NCI-H748 (cell line): ENCODE measurements around the gene ULK2.
"Not testable (repeated sequence)": the region's sequence is repeated elsewhere in the genome, so short reads cannot be mapped to it uniquely, and the experiment has no call there.

Experiments used
- DNase-seq: peaks from one replicate; lab custom pipeline; 2025; ENCODE audit not compliant: unreplicated experiment; lab: John Stamatoyannopoulos, UW

ULK2 gene

DNA sequence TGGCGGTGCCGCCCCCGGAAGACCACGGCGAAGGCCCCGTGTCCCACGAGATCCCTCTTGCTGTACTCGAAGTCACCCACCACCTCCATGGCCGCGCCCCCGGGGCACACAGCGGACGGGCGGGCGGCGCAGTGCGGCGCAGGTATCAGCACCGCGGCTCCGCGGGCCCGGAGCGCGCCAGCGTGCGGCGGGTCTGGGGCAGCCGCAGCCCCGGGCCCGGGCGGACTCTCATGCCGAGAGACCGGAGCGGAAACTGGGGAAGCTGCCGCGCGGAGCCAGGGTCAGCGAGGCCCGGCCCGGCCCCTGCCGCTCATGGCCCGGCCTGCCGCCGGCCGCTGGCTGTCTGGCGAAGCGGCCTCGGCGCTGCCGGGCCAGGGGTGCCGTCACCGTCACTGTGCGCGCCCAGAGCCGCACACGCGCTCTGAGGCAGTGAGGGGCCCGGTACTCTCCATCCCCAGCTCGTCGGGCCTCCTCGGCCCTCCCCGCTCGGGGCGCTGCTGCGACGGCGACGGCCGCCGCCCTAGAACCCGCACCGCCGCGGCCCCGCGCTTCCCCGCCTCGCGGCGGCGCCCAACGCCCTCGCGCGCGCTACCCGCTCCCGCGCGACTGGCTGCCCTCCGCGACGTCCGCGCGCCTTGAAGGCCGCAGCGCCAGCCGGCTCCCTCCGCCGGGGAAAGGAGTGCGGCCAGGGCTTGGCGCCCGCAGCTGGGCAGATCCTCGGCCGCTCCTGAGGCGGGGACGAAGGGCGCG, at the start of gene ULK2:
ULK2 (minus strand) TSS at position 608 of the 750 bp plus-strand sequence; CDS start at position 89, 519 bp downstream.
- DNase-seq: peak; percentile 89

DNA sequence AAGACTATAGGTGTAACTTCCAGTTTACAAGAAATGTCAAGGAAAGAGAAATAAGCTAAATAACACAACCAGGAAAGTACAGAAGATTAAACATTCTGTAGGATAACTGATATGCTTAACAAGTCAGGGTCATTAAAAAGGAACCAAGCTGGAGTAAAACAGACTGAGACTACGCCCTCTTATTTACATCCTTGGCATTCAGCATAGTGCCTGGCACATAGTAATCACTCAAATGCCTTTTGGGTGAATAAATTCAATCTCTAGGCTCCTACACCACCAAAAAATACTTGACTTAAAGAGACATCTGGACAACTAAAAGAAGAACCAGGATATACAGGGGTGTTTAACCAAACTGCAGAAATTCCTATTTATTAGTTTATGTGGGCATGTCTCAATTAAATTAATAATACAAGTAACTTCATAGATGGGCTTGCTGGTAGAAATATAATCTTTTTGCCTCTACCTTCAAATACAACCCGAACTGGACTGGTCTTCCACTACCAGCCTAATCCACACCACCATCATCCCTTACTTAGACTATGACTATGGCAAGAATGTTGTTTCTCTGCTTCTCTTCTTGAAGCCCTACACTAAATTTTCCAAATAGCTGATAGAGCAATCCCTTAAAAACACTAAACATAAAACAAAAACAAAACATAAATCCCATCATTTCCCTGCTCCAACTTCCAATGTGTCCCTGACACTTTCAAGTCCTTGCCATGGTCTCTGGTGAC, 47.7 kb upstream of the ULK2 start:
- no peak for DNase-seq

GRCh38 chr17:19911033-19911432, 43.3 kb upstream of the ULK2 start:
- no peak for DNase-seq

GRCh38 chr17:19909139-19909538, 41.4 kb upstream of the ULK2 start:
- DNase-seq: no peak

DNA sequence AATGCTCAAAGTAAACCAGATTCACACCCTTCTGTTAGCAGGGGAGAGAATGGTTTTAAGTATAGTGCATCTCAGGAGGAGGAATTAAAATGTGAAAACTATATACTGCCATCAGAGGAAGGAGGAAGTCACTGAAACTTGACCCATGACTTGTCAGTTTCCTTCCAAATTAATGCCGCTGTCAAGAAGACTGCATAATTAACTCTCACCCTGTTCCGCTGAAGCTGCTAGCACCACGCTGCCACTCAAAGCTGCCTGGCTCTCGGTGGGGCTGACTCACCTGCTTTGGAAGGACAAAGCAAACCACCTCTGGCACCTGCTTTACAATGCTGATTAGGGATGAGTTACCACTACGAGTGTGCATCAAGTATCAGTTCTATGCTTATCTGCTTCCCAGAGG, 37.8 kb upstream of the ULK2 start:
- no peak for DNase-seq

- DNase-seq: no peak
Measured at GRCh38 chr17:19904924-19905323, 37.2 kb upstream of the ULK2 start.

DNA sequence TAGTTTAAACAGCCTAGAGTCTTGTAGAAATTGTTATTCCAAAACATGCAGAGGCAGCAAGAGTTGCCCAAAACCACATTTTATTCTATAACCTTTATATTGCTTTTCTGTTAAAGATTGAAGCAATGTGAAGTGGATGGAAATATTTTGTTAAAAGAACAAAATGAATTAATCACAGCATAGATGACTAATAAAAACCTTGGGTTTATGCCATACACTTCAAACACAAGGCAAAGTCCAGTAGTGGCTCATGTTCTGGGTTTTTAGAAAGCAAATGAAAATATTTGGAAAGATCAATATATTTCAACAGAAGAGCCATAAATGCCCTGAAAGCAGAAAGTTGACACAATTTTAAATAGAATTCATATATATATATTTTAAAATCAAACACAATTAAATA, 36.7 kb upstream of the ULK2 start:
- no peak for DNase-seq

- no peak for DNase-seq
Measured at GRCh38 chr17:19900809-19901208, 33.1 kb upstream of the ULK2 start.

DNA sequence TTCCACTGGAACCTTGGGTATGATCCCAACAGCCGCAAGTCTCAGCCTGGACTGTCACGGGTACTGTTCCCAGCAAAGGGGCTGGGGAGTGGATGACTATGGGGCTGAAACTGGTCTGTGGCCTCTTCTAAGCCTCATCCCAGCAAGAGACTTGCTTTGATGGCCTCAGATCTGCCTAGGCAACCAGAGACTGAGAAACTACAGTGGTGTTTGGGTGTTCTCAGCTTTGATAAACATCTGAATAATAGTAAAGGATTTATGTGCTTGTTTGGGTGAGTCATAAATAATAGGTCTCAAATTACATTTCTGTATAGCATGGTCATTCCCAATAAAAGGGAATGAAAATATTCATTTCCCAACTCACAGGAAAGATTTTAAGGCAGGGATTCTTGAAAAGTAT, 30.2 kb upstream of the ULK2 start:
- DNase-seq: no peak

GRCh38 chr17:19897090-19897837, 29.5 kb upstream of the ULK2 start:
- DNase-seq: no peak

GRCh38 chr17:19896679-19897078, 28.9 kb upstream of the ULK2 start:
- DNase-seq: no peak

DNA sequence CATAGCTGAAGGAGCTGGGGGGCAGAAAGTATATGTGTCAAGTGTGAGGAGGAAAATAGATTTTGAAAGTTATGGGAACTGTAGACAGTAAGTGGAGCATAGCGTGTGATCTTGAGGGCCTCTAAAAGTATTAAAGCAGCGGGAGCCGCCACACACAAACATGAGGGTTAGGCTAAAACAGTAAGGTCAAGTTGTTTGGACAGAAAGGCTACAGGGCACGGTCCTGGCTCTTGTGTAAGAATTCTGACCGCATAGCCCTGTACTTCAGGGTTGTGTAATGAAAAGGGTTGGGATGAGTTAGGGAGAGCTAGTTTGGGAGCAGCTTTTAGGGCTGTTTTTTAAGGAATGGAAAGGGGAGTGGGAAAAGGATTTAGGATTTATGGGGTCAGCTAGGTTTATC, 22.8 kb upstream of the ULK2 start:
- DNase-seq: not testable (repeated sequence)

GRCh38 chr17:19890001-19890400, 22.3 kb upstream of the ULK2 start:
- not testable (repeated sequence) for DNase-seq

- no peak for DNase-seq
Measured at GRCh38 chr17:19886116-19886515, 18.4 kb upstream of the ULK2 start.

- no peak for DNase-seq
Measured at GRCh38 chr17:19883537-19884215, 15.9 kb upstream of the ULK2 start.

DNA sequence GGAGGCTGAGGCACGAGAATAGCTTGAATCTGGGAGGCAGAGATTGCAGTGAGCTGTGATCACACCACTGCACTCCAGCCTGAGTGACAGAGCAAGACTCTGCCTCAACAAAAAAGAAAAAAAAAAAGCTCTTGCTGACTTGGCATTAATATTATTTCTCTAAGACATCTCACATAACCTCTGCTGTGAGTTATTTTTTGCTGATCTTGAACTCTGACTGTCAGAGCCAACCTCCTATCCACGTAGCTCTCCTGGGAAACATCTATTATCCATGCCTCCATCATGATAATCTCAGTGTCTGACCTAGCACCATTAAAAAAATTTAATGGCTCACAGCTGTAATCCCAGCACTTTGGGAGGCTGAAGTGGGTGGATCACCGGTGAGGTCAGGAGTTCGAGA, 12.7 kb upstream of the ULK2 start:
- DNase-seq: no peak

DNA sequence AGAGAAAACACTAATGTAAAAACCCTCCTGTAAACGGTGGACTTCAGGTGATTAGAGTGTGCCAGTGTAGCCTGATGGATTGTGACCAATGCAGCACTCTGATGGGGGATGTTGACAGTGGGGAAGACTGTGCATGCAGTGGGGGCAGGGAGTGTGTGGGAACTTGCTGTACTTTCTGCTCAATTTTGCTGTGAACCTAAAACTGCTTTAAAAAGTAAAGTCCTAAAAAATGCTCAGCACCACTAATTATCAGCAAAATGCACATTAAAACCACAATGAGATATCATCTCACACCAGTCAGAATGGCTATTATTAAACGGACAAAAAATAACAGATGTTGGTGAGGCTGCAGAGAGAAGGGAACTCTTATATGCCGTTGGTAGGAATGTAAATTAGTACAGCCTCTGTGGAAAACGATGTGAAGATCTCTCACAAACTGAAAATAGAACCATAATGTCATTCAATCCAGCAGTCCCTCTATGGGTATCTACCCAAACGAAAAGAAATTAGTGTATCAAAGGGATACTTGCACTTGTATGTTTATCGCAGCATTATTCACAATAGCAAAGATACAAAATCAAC, 9.7 kb upstream of the ULK2 start:
- DNase-seq: no peak

DNA sequence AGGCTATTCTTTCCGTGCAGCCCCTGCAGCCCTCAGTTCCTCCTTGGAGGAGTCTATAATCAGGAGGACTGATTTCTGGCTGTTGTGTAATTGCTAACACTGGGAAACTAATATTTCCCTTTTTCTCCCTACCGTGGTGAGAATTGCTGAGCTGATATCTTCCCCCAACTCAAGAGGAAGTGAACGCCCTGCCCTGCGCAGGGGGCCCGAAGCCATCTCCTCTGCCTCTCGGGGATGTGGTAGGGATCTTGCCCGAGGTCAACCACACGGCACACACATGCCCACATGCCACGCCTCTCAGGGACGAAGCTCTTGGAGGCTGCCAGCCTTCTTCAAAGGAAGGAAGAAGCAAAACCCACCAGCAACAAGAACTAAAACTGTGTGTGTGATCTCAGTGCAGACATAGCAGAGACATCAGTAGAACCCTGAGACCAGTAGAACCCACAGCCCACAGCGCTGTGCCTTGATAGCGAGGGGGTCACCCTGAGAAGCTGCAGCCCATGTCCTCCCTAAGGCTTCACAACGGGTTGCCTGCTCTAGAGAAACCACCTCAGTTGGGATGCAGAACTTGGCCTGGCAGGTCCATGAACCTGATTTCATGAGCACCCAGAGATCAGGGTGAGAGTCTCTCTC, 8.9 kb upstream of the ULK2 start:
- DNase-seq: no peak

GRCh38 chr17:19874256-19874655, 6.5 kb upstream of the ULK2 start:
- no peak for DNase-seq

DNA sequence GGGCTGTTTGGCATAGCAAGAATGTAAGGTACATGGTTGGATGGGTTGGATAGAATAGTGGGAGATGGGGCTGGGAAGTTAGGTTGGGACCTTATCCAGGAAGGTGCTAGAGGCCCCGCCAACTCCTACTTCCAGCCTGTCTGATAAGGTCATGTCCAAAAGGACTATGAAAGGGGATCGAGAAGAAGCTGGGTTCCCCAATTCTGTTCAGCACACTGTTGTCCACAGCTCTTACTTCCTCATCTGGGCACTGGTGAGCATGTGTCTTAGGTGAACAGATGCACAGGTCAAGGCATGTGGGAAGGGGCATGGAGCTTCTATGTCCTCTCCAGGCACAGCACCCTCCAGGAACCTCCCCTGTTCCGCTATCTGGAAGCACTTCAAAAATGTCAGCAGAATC, 5.6 kb upstream of the ULK2 start:
- DNase-seq: no peak

- DNase-seq: no peak
Measured at GRCh38 chr17:19868079-19868395, 301 bp upstream of the ULK2 start.
